GM19438 (cell line): Measurements from ENCODE around the gene CD40.

Experiments
- ATAC-seq: cut with Tn5 transposase; IDR thresholded peaks from one replicate; pipeline ENCODE4 v1.9.1; 2021; ENCODE audit warnings: low read depth; ENCODE audit not compliant: unreplicated experiment

The CD40 gene

GRCh38 chr20:46142124-46142523 lies 24.0 kb downstream of the CD40 start:
- no peak for ATAC-seq

DNA sequence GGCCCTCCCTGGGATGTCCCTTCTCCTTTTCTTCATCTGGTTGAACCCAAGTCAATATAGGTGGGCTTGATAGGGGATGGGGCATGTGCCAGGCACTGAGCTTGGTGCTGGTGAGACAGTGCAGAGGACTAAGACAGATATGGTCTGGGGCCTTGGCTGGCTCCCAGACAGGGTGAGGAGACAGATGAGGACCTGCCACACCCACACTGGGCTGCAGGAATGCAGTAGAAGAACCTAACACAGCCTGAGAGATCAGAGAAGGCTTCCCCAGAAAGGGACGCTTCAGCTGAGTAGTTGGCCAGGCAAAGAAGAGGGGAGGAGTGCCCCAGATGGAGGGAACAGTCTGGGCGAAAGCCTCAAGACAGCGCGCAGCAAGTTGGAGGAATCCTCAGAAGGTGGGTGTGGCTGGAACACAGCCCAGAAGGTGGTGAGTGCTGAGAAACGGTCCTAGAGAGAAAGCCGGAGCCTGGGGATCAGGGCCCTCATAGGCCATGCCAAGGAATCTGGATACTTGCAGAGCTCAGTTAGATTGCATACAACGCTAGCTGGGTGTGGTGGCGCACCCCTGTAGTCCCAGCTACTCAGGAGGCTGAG lies 26.4 kb downstream of the CD40 start:
- ATAC-seq: no peak

- ATAC-seq: no peak
Observed at GRCh38 chr20:46145713-46146112, 27.6 kb downstream of the CD40 start.

DNA sequence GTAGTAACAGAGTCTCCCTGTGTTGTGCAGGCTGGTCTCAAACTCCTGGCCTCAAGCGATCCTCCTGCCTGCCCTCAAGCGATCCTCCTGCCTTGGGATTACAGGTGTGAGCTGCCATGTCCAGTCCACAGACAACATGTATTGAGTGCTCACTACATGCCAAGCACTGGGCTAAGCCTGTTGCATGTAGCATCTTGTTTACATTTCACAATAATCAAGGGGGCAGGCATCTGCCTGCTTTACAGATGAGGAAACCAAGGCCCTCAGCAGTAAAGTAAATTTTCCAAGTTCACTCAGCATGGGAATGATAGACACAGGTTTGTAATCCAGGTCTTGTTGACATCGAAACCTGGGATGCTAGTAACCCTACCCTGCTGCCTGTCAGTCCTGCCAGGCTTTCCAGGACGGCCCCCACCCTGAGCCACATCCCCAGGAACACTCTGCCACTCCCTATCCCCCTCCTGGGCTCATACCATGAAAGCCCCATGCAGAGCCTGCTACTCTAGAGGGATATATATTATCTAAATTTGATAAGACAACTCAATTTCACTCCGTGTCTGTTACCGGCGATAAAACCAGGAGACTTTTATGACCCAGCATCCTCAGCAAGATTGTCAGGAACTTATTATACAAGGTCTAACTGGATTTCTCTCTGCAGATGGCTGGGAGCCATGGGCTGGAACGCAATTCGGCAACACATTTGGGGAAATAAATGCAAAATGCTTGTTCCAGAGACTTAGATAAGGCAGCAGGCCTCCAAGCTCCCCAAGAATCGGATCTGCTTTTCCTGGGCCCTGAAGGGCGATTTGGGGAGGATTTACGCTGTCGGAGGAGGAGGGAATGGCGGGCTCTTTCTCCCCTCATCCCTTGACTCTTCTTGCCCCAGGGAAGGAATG lies 30.4 kb downstream of the CD40 start:
- ATAC-seq: no peak

DNA sequence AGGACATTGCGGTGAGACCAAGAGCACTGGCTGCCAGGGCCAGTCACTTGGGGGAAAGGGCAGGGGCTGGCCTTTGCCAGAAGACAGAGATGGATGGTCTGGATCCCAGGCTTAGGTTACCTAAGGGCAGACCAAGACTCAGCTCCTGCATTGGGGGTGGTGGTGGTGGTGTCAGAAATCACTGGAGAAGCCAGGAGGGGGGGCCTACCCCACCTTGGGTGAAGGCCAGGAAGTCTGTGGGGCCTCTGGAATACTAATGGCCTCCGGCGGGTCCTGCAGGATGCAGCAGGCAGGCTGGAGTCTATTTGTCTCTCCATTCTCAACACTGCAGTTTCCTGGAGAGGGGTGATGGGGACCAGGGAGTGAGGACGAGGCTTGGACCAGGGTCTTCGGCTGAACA lies 32.8 kb downstream of the CD40 start:
- no peak for ATAC-seq

DNA sequence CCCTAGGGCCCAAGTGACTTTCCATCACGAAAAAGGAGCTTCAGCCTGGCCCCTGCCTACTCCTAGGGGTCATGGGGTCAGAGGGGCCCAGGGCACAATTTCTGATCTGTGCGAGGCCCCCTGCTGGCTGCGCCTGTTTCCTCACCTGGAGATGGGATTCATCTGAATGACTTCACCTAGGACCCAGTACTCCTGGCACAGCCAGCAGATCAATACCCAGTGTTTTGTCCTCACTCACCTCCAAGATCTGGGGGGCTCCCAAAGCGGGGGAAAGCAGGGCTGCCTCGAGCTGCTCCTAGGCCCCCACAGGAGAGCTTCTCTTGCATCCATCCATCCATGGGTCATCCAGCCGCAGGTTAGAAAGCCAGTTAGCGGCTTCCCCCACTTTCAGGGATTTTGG lies 33.8 kb downstream of the CD40 start:
- ATAC-seq: no peak

GRCh38 chr20:46152824-46153586 lies 34.9 kb downstream of the CD40 start:
- no peak for ATAC-seq

DNA sequence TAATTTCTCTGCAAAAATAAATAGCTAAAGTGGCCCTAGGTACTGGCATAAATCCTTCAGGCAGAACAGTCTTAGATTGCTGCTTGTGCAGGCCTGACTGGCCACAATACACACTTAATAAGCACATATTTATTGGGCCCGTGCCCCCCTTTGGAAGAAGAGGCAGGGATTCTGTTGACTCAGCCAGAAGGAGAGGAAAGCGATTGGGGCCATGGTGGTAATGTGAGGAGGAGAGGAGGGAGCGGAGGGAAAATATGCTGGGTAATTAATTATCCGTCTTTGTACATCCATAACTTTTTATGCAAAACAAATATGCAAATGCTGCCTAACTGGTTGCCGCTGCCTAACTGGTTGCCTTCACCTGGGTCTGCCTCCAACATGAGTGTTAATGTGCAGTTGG lies 36.2 kb downstream of the CD40 start:
- no peak for ATAC-seq

- ATAC-seq: no peak
Observed at GRCh38 chr20:46154796-46155195, 36.7 kb downstream of the CD40 start.

GRCh38 chr20:46156065-46156464 lies 38.0 kb downstream of the CD40 start:
- no peak for ATAC-seq

DNA sequence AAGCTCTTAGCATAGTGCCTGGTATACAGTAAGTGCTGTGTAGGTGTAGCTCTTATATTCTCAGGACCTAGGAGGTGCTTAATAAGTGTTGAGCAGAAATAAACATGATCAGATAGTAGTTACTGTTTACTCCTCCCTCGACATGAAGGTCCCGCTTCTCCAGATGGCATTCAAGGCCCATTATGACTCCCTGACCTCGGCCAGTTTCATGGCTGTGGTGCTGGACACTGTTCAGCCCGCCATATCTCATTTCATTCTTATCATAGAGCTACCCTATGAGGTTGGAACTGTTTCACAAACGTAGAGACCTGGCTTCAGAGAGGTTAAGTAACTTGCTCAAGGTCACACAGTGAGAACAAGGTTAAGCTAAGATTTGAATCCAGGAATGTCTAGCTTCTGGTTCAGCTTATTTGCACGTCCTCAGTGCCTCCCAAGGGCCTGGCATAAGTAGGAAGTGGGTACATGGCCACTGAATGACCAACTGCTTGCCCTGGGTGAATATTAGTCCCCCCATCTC lies 39.0 kb downstream of the CD40 start:
- ATAC-seq: no peak

DNA sequence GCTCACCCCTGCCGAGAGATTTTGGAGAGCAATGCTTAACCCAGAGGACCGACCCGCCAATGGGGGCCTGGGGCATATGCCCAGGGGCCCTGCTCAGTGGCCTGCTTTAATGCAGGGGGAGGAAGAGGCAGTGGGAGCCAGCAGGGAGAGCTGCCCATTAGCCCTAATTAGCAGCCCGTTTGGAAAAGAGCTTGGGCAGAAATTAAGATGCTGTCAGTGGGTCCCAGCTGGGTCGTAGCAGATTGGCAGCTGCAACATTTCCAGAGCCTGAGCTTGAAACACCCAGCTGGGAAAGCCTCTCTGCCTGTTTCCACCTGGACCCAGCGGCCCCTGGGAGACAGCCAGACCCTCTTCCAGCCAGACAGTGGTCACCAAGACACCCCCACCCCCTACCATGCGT lies 39.5 kb downstream of the CD40 start:
- no peak for ATAC-seq

DNA sequence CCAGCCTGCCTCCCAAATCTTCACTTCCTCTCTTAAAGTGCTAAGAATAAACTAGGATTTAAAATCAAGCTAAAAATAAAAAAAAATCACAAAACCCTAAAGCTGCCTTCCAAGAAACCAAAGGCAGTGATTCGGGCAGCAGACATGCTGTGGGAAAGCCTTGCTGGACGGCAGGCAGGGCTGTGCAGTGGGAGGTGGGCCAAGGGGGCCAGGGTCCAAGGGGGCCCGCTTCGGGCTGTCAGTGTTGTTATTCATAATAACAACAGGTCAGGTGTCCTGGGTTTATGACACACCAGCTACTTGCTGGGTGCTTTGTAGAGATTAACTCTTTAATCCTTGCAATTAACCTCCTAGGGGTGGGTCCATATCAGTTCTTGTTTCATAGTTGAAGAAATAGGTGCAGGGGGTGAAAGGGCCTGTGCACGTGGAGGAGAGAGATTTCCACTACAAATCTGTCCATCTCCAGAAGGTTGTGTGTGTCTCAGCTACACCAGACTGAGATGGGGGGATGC lies 40.4 kb downstream of the CD40 start:
- no peak for ATAC-seq

DNA sequence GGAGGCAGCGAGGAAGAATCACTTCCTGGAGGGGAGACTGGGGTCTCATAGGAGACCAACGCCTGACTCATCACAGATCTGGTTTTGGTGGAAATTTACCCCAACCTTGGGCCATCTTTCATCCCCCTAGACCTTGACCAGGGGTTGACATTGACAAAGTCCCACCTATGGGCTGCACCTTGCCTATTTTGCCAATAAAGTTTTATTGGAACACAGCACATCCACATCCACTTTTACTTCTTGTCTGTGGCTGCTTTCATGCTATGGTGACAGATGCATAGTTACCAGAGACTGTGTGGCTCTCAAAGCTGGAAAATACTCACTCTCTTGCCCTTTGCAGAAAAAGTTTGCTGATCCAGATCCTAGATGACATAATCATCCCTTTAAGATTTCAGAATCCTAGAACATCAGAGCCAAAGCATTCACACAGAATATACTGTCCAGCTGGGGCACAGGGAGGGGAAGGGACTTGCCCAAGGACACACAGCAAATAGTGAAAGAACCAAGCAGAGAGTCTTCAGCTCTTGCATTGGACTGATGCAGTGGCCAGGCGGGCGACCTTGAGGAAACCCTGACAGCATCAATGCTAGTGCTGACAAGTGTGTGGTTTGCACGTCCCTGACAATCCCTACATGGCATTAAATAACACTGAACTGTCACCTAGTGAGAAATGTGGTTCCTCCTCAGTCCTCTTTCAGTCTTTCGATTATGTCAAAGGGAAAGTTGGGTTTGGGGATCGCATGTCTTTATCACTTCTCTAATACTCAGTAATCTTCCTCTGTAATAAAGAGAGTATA lies 41.2 kb downstream of the CD40 start:
- no peak for ATAC-seq

DNA sequence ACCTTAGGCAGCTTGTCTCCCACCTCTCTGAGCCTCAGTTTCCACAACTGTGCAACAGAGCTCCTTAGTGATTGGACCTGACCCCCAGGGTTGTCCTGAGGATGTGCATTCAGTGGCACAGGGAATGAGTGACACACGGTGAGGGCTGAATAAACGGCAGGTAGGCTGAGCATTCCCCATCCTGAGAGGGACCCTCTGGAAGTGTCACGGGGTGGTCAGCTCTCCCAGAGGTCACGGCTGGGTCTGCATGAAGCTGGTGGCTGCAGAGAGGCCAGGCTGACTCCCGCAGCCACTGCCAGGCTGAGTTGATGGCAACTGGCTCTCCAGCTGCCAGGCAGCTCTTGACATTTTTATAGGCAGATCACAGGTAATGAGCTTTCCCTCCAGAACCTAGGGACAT lies 42.5 kb downstream of the CD40 start:
- ATAC-seq: no peak

DNA sequence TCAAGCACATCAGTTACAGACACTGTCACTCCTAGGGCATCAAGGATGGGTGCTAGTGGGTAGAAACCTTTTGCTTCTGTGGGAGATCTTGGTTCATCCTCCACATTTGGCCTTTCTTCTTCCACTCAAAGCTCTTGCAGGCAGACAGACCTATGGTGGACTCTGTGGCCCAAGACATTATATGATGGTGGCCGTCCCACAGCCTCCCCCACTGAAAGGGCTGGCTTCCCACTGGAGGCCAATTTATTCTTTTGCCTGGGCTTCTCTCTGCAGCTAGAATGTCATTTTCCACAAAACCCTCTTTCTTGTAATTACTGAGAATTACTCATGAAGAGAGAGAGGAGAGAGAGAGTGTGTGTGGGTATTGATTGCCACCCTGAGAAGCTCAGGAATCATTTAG lies 43.8 kb downstream of the CD40 start:
- ATAC-seq: no peak

DNA sequence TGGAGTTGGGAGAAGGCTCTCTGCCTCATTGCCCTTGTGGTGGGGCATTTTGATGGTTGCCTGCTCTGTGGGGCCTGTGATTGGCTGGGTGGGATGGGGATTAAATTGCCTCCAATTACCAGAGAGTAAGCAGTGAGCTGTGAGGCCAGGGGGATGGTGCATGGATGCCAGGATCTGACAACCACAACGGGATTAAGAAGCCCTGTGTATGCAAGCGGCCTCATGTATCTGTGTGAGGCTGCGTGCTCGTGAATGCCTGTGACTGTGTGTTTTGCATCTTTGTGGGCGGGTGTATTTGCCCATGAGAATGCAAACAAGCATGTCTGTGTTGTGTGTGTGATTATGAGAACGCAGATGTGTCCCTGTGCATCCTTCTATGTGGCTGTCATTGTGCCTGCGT lies 46.1 kb downstream of the CD40 start:
- no peak for ATAC-seq

DNA sequence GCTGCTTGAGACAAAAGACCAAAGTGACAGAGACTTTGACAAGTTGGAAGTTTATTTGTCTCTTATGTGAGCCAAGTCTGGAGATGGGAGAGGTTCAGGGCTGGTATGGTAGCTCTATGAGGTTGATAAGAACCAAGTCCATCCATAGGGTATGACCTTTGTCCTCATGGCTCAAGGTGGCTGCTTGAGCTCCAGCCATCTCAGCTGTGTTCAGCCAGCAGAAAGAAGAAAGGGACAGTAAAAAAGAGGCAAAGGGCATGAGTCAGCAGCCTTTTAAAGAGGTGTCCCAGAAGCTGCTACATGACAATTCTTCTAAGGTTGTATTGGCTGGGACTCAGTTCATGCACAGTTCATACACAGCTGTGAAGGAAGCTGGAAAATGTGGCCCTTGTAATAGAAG lies 49.0 kb downstream of the CD40 start:
- no peak for ATAC-seq

GRCh38 chr20:46168438-46168837 lies 50.3 kb downstream of the CD40 start:
- ATAC-seq: no peak
